IMR-90 (cell line): Measurements from ENCODE around the gene NDUFAF2. TPM values are rescaled to one million over a fixed set of nuclear protein-coding genes. Genes with fewer than 3 reads are reported as not detected.
A peak's percentile ranks its signal among the peaks of the same experiment; 100 is the strongest.
"Not testable (repeated sequence)": the region's sequence is repeated elsewhere in the genome, so short reads cannot be mapped to it uniquely, and the experiment has no call there.

ENCODE experiments used
- ATAC-seq: fragments of 200-7000 bp; cut with Tn5 transposase; 2 replicates; pipeline ENCODE4 v1.9.1; 2020; ENCODE audit warnings: low read depth, mild to moderate bottlenecking, moderate library complexity
- BruUV-seq: library from RNA; stranded (reverse); fragments of 400-500 nt; replicated peaks from 2 replicates; lab custom pipeline; 2021; lab: Mats Ljungman, UMichigan
- CTCF ChIA-PET: fragments of 300-600 bp; formaldehyde crosslinking; extraction: SDS; loops from one replicate; lab custom pipeline; 2021; ENCODE audit warnings: antibody characterized with exemption; lab: Yijun Ruan, JAX
- POLR2A ChIA-PET: fragments of 300-600 bp; sonication (Branson Sonifier 250); formaldehyde crosslinking; loops from one replicate; lab custom pipeline; 2022; ENCODE audit warnings: antibody characterized with exemption; ENCODE audit not compliant: unreplicated experiment; lab: Charles Lee
- DNase-seq: peaks from one replicate; pipeline ENCODE4 v3.0.0; 2013
- H2AFZ ChIP-seq: replicated peaks from 2 replicates; pipeline ENCODE3; 2013; ENCODE audit warnings: low read length, mild to moderate bottlenecking; ENCODE audit not compliant: poor library complexity
- H2AK5ac ChIP-seq: 2 replicates; pipeline ENCODE4 v1.6.1; 2013; ENCODE audit warnings: low read depth, low read length, inconsistent platforms
- H2AK9ac ChIP-seq: replicated peaks from 2 replicates; pipeline ENCODE3; 2013; ENCODE audit warnings: mild to moderate bottlenecking, low read depth, low read length, moderate library complexity; ENCODE audit not compliant: poor library complexity
- H2BK120ac ChIP-seq: 2 replicates; pipeline ENCODE4 v1.6.1; 2013; ENCODE audit warnings: low read depth, low read length, inconsistent platforms
- H2BK15ac ChIP-seq: 3 replicates; pipeline ENCODE4 v1.6.1; 2013; ENCODE audit warnings: low read depth, low read length, inconsistent platforms
- H2BK20ac ChIP-seq: 2 replicates; pipeline ENCODE4 v1.6.1; 2013; ENCODE audit warnings: low read depth, mild to moderate bottlenecking, inconsistent platforms, low read length, moderate library complexity
- H2BK5ac ChIP-seq: 2 replicates; pipeline ENCODE4 v1.6.1; 2013; ENCODE audit warnings: mild to moderate bottlenecking, low read depth, low read length, inconsistent platforms; ENCODE audit not compliant: poor library complexity, severe bottlenecking
- H3K14ac ChIP-seq: replicated peaks from 2 replicates; pipeline ENCODE4 v1.6.1; 2013; ENCODE audit warnings: low read depth, low read length, inconsistent platforms
- H3K18ac ChIP-seq: 2 replicates; pipeline ENCODE4 v1.6.1; 2013; ENCODE audit warnings: low read depth, low read length, control low read depth
- H3K23ac ChIP-seq: 2 replicates; pipeline ENCODE4 v1.6.1; 2013; ENCODE audit warnings: low read depth, low read length, inconsistent platforms
- H3K27ac ChIP-seq: 2 replicates; pipeline ENCODE4 v1.5.1; 2013; ENCODE audit warnings: mild to moderate bottlenecking, control low read depth, low read length; ENCODE audit not compliant: insufficient read depth
- H3K27me3 ChIP-seq: 2 replicates; pipeline ENCODE4 v1.6.1; 2013; ENCODE audit warnings: low read length; ENCODE audit not compliant: control insufficient read depth, insufficient read depth
- H3K36me3 ChIP-seq: 2 replicates; pipeline ENCODE4 v1.6.1; 2013; ENCODE audit warnings: low read length, mixed read lengths; ENCODE audit not compliant: control insufficient read depth, insufficient read depth
- H3K4ac ChIP-seq: 2 replicates; pipeline ENCODE4 v1.6.1; 2013; ENCODE audit warnings: low read depth, low read length, inconsistent platforms
- H3K4me1 ChIP-seq: 2 replicates; pipeline ENCODE4 v1.6.1; 2013; ENCODE audit warnings: low read length, mixed read lengths; ENCODE audit not compliant: control insufficient read depth, insufficient read depth
- H3K4me2 ChIP-seq: 2 replicates; pipeline ENCODE4 v1.6.1; 2013; ENCODE audit warnings: low read depth, mild to moderate bottlenecking, control low read depth, low read length, moderate library complexity
- H3K4me3 ChIP-seq: 2 replicates; pipeline ENCODE4 v1.5.1; 2013; ENCODE audit warnings: low read depth, mild to moderate bottlenecking, control low read depth, low read length, moderate library complexity; ENCODE audit not compliant: insufficient read depth
- H3K56ac ChIP-seq: 2 replicates; pipeline ENCODE4 v1.6.1; 2013; ENCODE audit warnings: low read length, inconsistent platforms; ENCODE audit not compliant: insufficient read depth; ENCODE audit errors: extremely low read depth
- H3K79me1 ChIP-seq, 2 experiments: 2 replicates each; pipeline ENCODE4 v1.6.1; 2013; ENCODE audit warnings: low read length in 2 of 2, inconsistent platforms in 1 of 2, low read depth in 1 of 2
- H3K9ac ChIP-seq: 2 replicates; pipeline ENCODE4 v1.6.1; 2013; ENCODE audit warnings: low read depth, low read length, control low read depth
- H3K9me1 ChIP-seq: 2 replicates; pipeline ENCODE4 v1.6.1; 2013; ENCODE audit warnings: low read length, inconsistent platforms; ENCODE audit not compliant: insufficient read depth
- H3K9me3 ChIP-seq: 2 replicates; pipeline ENCODE4 v1.6.1; 2013; ENCODE audit warnings: low read length; ENCODE audit not compliant: control insufficient read depth, insufficient read depth
- H4K20me1 ChIP-seq: 2 replicates; pipeline ENCODE4 v1.6.1; 2013; ENCODE audit warnings: low read length, inconsistent platforms; ENCODE audit not compliant: insufficient read depth
- H4K5ac ChIP-seq: 2 replicates; pipeline ENCODE4 v1.6.1; 2013; ENCODE audit warnings: mild to moderate bottlenecking, low read depth, low read length, control low read depth
- H4K8ac ChIP-seq, 2 experiments: 2 replicates each; pipeline ENCODE4 v1.6.1; 2013; ENCODE audit warnings: low read depth in 2 of 2, low read length in 2 of 2, control low read depth in 1 of 2, inconsistent platforms in 1 of 2
- H4K91ac ChIP-seq: 2 replicates; pipeline ENCODE4 v1.6.1; 2013; ENCODE audit warnings: low read depth, low read length, inconsistent platforms; ENCODE audit not compliant: insufficient read depth
- CEBPB ChIP-seq: IDR thresholded peaks from 2 replicates; pipeline ENCODE4 v1.6.1; 2012; ENCODE audit warnings: low read depth, low read length, improper control_type of control experiment
- MAFK ChIP-seq: IDR thresholded peaks from 2 replicates; pipeline ENCODE4 v1.6.1; 2012; ENCODE audit warnings: low read depth, low read length, improper control_type of control experiment
- WGBS, 2 experiments: methylation state at CpG; one replicate each; pipeline versions ENCODE4 v1.1.5 to v1.1.7; 2013; ENCODE audit warnings: missing lambda C conversion rate in 2 of 2; ENCODE audit not compliant: insufficient read length in 1 of 2; ENCODE audit errors: extremely low coverage in 2 of 2; 5-methylcytosine and 5-hydroxymethylcytosine counted together
- dilution Hi-C: fragments of 300-500 bp; cut with HindIII; formaldehyde crosslinking; loops from one replicate; pipeline ENCODE4 v1.14.3; 2018; ENCODE audit warnings: low sequenced_read_pairs; ENCODE audit not compliant: unreplicated experiment
- in situ Hi-C: fragments of 300-500 bp; cut with MboI; formaldehyde crosslinking; loops from 3 replicates; pipeline ENCODE4 v1.14.3; 2019; ENCODE audit warnings: low sequenced_read_pairs, inconsistent platforms, mixed read lengths
- intact Hi-C: fragments of 100-400 bp; cut with micrococcal nuclease; formaldehyde crosslinking; loops from 2 replicates; pipeline ENCODE4 v1.10.0; 2022
- polyA plus RNA-seq, 3 experiments: library from polyadenylated mRNA; depleted of rRNA; stranded (reverse); fragments of >200 nt; gene quantifications; 2 replicates each; pipeline ENCODE4 v1.2.3, GENCODE V29; 2012; ENCODE audit warnings: low replicate concordance in 1 of 3
- total RNA-seq: library from RNA; depleted of rRNA; stranded (reverse); fragments of >200 nt; gene quantifications from 2 replicates; pipeline ENCODE4 v1.2.3, GENCODE V29; 2012

Gene NDUFAF2
- total and polyA plus RNA-seq, 2 of the 4 experiments (the other 2 are of a cell fraction): 11.8 to 24.7 TPM

GRCh38 chr5:61030163-61030482 lies 85.1 kb downstream of the NDUFAF2 start:
- peak overlapping the region; percentile 34; the same call in 1 of the 2 replicates for H3K4me2 ChIP-seq
- CTCF ChIA-PET: no interaction called here

GRCh38 chr5:61031301-61031700 lies 86.3 kb downstream of the NDUFAF2 start:
- in situ Hi-C loops: not testable (repeated sequence)

More at GRCh38 chr5:61030163-61030482, 85.1 kb downstream of the NDUFAF2 start:
- peaks cover 3% of the 10 kb centered on the region; the same call in 1 of the 2 replicates for H3K9me1 ChIP-seq
- peak overlapping the region; percentile 42; the same call in 1 of the 2 replicates for H3K18ac ChIP-seq
- TF ChIP-seq MAFK (no peak), CEBPB (peak; percentile 66; the same call in 1 of the 2 replicates)
- ATAC-seq: peak; percentile 77
- no peak overlapping the region for H2BK15ac ChIP-seq
- H4K5ac ChIP-seq: no peak overlapping the region
- H3K4ac ChIP-seq: no peak overlapping the region; the same call in 1 of the 2 replicates
- no peak overlapping the region; the same call in 1 of the 2 replicates for H3K14ac ChIP-seq
- intact Hi-C loops: no loop called here
- no peak overlapping the region; a peak in 1 of 4 replicates for H4K8ac ChIP-seq
- H3K79me1 ChIP-seq: peaks cover 5 to 9% of the 10 kb centered on the region in 2 experiments; a peak in 3 of 4 replicates
- no peak overlapping the region for H2BK120ac ChIP-seq
- no peak overlapping the region for H3K56ac ChIP-seq
- no peak overlapping the region for H3K27ac ChIP-seq
- H2BK20ac ChIP-seq: no peak overlapping the region
- no peak overlapping the region for H2AFZ ChIP-seq
- H3K9ac ChIP-seq: no peak overlapping the region
- no peak overlapping the region for H2AK5ac ChIP-seq
- H3K23ac ChIP-seq: no peak overlapping the region
- H3K9me3 ChIP-seq: no peaks in the 10 kb centered on the region
- in situ Hi-C loops: no loop called here
- POLR2A ChIA-PET: no interaction called here
- no peak overlapping the region for H4K91ac ChIP-seq
- H3K4me3 ChIP-seq: no peak overlapping the region
- no TSS peak for BruUV-seq
- H3K4me1 ChIP-seq: peaks cover 5% of the 10 kb centered on the region
- no peak overlapping the region for H2BK5ac ChIP-seq
- H3K36me3 ChIP-seq: no peaks in the 10 kb centered on the region
- dilution Hi-C loops: no loop called here
- H4K20me1 ChIP-seq: peaks cover 5% of the 10 kb centered on the region; the same call in 1 of the 2 replicates
- peak; percentile 71 for DNase-seq
- no peaks in the 10 kb centered on the region for H3K27me3 ChIP-seq
- H2AK9ac ChIP-seq: no peak overlapping the region

More at GRCh38 chr5:61031301-61031700, 86.3 kb downstream of the NDUFAF2 start:
- intact Hi-C loops, DNase-seq, CTCF ChIA-PET, H3K56ac ChIP-seq, H3K18ac ChIP-seq, H2BK15ac ChIP-seq, H4K8ac ChIP-seq, H2BK5ac ChIP-seq, H3K4me2 ChIP-seq, H3K9me1 ChIP-seq, H2BK20ac ChIP-seq, H2AK9ac ChIP-seq, POLR2A ChIA-PET, H2AK5ac ChIP-seq, H3K9ac ChIP-seq, H3K14ac ChIP-seq, H3K23ac ChIP-seq, H4K20me1 ChIP-seq, dilution Hi-C loops, H4K91ac ChIP-seq, ATAC-seq, H3K27ac ChIP-seq, H3K27me3 ChIP-seq, BruUV-seq, H2BK120ac ChIP-seq, H3K4me3 ChIP-seq, H2AFZ ChIP-seq, H3K4me1 ChIP-seq, H3K36me3 ChIP-seq, H3K4ac ChIP-seq, H4K5ac ChIP-seq, H3K9me3 ChIP-seq: not testable (repeated sequence)
- WGBS, 2 experiments: no CpG with 5 or more reads among the region's 1 CpG
- H3K79me1 ChIP-seq: peaks cover 5 to 13% of the 10 kb centered on the region in 2 experiments; a peak in 3 of 4 replicates
